ENCODE measurements around the gene CCDC178.

The CCDC178 gene

DNA sequence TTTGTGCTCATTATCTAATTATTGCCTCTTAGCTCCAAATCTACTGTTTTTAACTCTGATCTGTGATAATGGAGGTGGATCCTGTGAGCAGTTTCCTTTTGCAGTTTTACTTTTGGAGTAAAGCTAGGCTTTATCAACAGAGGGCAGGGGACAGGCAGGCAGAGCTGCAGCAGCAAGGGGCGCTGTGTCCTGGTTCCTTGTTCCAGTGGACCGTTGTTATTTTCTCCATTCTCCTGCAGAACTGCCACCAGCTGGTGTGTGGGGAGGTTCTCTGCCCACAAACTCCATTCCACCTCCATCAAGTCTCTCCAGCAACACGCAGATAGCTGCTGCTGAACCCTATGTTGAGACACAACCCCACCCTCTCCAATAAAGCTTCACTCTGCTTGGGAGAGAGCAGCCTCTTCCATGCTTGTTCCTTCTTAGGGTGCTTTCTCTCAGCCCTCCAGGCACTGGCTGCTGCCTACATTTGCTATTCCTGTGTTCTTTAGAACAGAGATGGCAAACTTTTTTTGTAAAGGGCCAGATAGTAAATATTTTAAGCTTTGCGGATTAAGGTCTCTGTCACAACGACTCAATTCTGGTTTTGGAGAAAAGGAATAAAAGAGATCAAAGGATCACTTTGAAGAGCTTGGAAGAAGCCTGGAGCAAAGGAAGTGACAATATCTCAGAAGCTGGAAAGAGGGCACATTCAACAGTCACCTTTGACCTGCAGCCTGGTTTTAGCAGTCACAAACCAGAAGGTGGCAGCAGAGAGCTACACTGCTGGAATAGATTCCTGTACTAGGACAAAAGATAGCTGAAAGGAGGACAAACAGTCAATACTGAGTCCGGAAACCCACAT lies 208.8 kb downstream of the CCDC178 start:
- Histone ChIP-seq H3K9ac (ENCODE audit: insufficient read length, low read depth) (no peak overlapping the region), H3K27me3 (ENCODE audit: insufficient read depth, insufficient read length) (no peaks in the 10 kb centered on the region), H3K9me3 (ENCODE audit: insufficient read depth, low read length) (no peaks in the 10 kb centered on the region), H3K36me3 (ENCODE audit: insufficient read depth, insufficient read length, low read length) (no peaks in the 10 kb centered on the region), H3K4me1 (ENCODE audit: insufficient read depth, insufficient read length) (no peaks in the 10 kb centered on the region), H3K4me3 (ENCODE audit: insufficient read length, low read depth) (no peak overlapping the region)
- peak; percentile 70 for DNase-seq (ENCODE audit: low read depth, low spot score)
- TF ChIP-seq YY1 (IDR thresholded peaks at IDR 0.05; ENCODE audit: insufficient read depth, insufficient read length) = no peak
- no peak for TF ChIP-seq SUZ12 (IDR thresholded peaks at IDR 0.05; ENCODE audit: extremely low read depth, insufficient read depth, insufficient read length)
- TF ChIP-seq ZNF274 (IDR thresholded peaks at IDR 0.05; ENCODE audit: low read depth, low read length) = no peak

DNA sequence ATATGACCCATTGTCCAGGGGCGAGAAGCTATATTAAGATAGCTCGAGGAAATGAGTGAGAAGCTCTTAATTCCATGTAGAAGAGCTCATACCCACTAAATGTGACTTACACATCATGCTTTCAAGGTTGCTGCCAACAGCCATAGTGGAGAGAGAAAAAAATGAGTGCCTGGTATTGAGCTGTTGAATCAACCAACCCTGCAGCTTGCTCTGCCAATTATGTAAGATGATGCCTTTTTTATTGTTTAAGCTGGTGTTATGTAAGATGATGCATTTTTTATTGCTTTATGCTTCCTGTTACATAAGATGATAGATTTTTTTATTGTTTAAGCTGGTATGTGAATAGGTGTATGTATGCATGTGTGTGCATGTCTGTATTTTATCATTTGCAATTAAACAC lies 228.2 kb downstream of the CCDC178 start:
- no peaks in the 10 kb centered on the region for H3K36me3 ChIP-seq (ENCODE audit: insufficient read depth, insufficient read length, low read length)
- DNase-seq (ENCODE audit: low read depth, low spot score) = no peak

DNA sequence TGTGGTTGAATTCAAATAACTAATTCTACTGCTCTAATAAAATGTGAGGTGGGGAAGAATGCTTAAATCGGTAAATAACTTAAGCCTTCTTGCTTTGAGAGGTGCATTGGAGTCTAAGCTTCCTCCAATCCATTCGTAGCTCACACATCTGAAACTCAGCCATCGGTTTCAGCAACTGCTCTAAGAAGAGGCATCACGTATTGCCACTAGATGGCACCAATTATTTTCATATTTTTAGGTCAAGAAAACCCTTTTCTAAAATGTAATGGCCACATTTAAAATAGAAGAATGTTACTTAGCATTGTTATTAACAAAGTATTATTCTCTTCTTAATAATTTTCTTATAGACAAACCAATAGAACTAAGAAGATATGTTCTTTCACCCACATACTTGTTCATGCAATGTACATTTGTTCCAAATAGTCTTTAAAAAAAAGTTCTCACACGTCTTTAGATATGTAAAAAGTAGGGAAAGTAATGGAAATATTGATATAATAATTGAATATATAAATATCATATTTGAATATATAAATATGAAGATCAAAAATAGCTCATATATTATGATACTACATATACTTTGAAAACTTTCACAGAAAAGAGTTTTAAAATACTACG lies 229.8 kb downstream of the CCDC178 start:
- Histone ChIP-seq H3K27me3 (ENCODE audit: insufficient read depth, insufficient read length) (no peaks in the 10 kb centered on the region), H3K4me3 (ENCODE audit: insufficient read length, low read depth) (no peak overlapping the region), H3K4me1 (ENCODE audit: insufficient read depth, insufficient read length) (no peaks in the 10 kb centered on the region), H3K9ac (ENCODE audit: insufficient read length, low read depth) (no peak overlapping the region), H3K36me3 (ENCODE audit: insufficient read depth, insufficient read length, low read length) (no peaks in the 10 kb centered on the region), H3K9me3 (ENCODE audit: insufficient read depth, low read length) (no peaks in the 10 kb centered on the region)
- TF ChIP-seq SUZ12 (IDR thresholded peaks at IDR 0.05; ENCODE audit: extremely low read depth, insufficient read depth, insufficient read length) (no peak), YY1 (IDR thresholded peaks at IDR 0.05; ENCODE audit: insufficient read depth, insufficient read length) (no peak), ZNF274 (IDR thresholded peaks at IDR 0.05; ENCODE audit: low read depth, low read length) (no peak)
- DNase-seq (ENCODE audit: low read depth, low spot score) = peak; percentile 18

More for the DNA sequence above, 228.2 kb downstream of the CCDC178 start:
- no peak for TF ChIP-seq SUZ12 (IDR thresholded peaks at IDR 0.05; ENCODE audit: extremely low read depth, insufficient read depth, insufficient read length)
- TF ChIP-seq YY1 (IDR thresholded peaks at IDR 0.05; ENCODE audit: insufficient read depth, insufficient read length) = no peak
- H3K27me3 ChIP-seq (ENCODE audit: insufficient read depth, insufficient read length) = no peaks in the 10 kb centered on the region
- H3K9ac ChIP-seq (ENCODE audit: insufficient read length, low read depth) = no peak overlapping the region
- H3K9me3 ChIP-seq (ENCODE audit: insufficient read depth, low read length) = no peaks in the 10 kb centered on the region
- H3K4me1 ChIP-seq (ENCODE audit: insufficient read depth, insufficient read length) = no peaks in the 10 kb centered on the region
- H3K4me3 ChIP-seq (ENCODE audit: insufficient read length, low read depth) = no peak overlapping the region

DNA sequence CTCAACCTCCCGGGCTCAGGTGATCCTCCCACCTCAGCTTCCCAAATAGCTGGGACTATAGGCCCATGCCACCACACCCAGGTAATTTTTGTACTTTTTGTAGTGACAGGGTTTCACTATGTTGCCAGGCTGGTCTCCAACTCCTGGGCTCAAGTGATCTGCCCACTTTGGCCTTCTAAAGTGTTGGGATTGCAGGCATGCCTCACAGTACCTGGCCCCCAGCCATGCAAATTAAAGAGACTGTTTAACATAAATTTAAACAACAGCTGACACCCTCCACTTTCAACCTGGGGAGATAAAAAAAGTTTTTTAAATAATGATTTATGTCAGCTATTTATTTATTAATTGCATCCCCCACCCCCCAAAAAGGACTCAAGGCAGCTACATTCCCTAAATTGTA lies 234.7 kb downstream of the CCDC178 start:
- Histone ChIP-seq H3K27me3 (ENCODE audit: insufficient read depth, insufficient read length) (no peaks in the 10 kb centered on the region), H3K36me3 (ENCODE audit: insufficient read depth, insufficient read length, low read length) (no peaks in the 10 kb centered on the region), H3K4me1 (ENCODE audit: insufficient read depth, insufficient read length) (no peaks in the 10 kb centered on the region), H3K9me3 (ENCODE audit: insufficient read depth, low read length) (no peaks in the 10 kb centered on the region), H3K4me3 (ENCODE audit: insufficient read length, low read depth) (no peak overlapping the region), H3K9ac (ENCODE audit: insufficient read length, low read depth) (no peak overlapping the region)
- DNase-seq (ENCODE audit: low read depth, low spot score) = no peak
- no peak for TF ChIP-seq SUZ12 (IDR thresholded peaks at IDR 0.05; ENCODE audit: extremely low read depth, insufficient read depth, insufficient read length)
- TF ChIP-seq ZNF274 (IDR thresholded peaks at IDR 0.05; ENCODE audit: low read depth, low read length) = no peak
- no peak for TF ChIP-seq YY1 (IDR thresholded peaks at IDR 0.05; ENCODE audit: insufficient read depth, insufficient read length)

DNA sequence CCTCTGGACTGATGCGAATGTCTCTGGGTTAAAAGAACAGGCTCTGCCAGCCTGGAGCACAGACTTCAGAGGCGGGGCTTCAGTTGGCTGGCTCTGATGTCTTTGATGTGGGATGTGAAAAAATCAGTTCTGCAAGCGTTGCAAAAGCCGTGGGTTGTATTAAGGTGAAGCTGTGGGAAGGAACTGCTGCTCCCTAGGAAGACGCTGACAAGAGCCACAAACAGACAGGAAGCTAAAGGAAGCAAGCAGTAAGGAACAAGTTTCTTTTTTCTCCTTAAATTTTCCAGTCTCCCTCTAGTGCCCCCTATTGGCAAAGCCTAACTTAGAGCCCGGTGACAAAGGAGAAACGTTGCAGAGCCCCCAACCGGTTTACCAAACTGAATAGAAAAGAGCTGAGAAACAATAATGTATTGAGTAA lies 239.0 kb downstream of the CCDC178 start:
- DNase-seq (ENCODE audit: low read depth, low spot score) = peak; percentile 28
- no peak overlapping the region for H3K4me3 ChIP-seq (ENCODE audit: insufficient read length, low read depth)
- H3K4me1 ChIP-seq (ENCODE audit: insufficient read depth, insufficient read length) = no peaks in the 10 kb centered on the region
- TF ChIP-seq ZNF274 (IDR thresholded peaks at IDR 0.05; ENCODE audit: low read depth, low read length) = no peak
- TF ChIP-seq SUZ12 (IDR thresholded peaks at IDR 0.05; ENCODE audit: extremely low read depth, insufficient read depth, insufficient read length) = no peak
- no peak for TF ChIP-seq YY1 (IDR thresholded peaks at IDR 0.05; ENCODE audit: insufficient read depth, insufficient read length)
- no peaks in the 10 kb centered on the region for H3K36me3 ChIP-seq (ENCODE audit: insufficient read depth, insufficient read length, low read length)
- H3K27me3 ChIP-seq (ENCODE audit: insufficient read depth, insufficient read length) = no peaks in the 10 kb centered on the region
- no peak overlapping the region for H3K9ac ChIP-seq (ENCODE audit: insufficient read length, low read depth)
- H3K9me3 ChIP-seq (ENCODE audit: insufficient read depth, low read length) = no peaks in the 10 kb centered on the region

DNA sequence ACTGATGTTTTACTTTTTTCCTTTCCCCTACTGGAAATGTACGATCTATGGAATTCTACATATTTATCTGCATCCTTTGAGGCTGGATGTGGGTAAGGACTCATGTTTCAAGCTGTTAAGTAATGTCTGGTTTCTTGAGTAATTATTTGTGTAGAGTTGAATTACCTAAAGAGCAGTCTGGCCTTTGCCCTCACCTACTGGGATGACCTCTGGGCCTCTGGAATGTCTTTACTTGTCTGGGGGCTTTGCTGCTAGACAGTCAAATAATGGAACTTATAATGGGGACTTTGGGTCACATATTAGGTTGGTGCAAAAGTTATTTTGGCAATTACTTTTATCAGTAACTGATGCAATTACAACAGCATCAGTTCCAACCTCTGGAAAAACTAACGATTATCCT lies 244.7 kb downstream of the CCDC178 start:
- H3K36me3 ChIP-seq (ENCODE audit: insufficient read depth, insufficient read length, low read length) = no peaks in the 10 kb centered on the region
- H3K4me3 ChIP-seq (ENCODE audit: insufficient read length, low read depth) = no peak overlapping the region
- no peak overlapping the region for H3K9ac ChIP-seq (ENCODE audit: insufficient read length, low read depth)
- no peaks in the 10 kb centered on the region for H3K4me1 ChIP-seq (ENCODE audit: insufficient read depth, insufficient read length)
- DNase-seq (ENCODE audit: low read depth, low spot score) = no peak
- no peaks in the 10 kb centered on the region for H3K27me3 ChIP-seq (ENCODE audit: insufficient read depth, insufficient read length)
- TF ChIP-seq ZNF274 (IDR thresholded peaks at IDR 0.05; ENCODE audit: low read depth, low read length) = no peak
- no peak for TF ChIP-seq SUZ12 (IDR thresholded peaks at IDR 0.05; ENCODE audit: extremely low read depth, insufficient read depth, insufficient read length)
- TF ChIP-seq YY1 (IDR thresholded peaks at IDR 0.05; ENCODE audit: insufficient read depth, insufficient read length) = no peak
- no peaks in the 10 kb centered on the region for H3K9me3 ChIP-seq (ENCODE audit: insufficient read depth, low read length)

DNA sequence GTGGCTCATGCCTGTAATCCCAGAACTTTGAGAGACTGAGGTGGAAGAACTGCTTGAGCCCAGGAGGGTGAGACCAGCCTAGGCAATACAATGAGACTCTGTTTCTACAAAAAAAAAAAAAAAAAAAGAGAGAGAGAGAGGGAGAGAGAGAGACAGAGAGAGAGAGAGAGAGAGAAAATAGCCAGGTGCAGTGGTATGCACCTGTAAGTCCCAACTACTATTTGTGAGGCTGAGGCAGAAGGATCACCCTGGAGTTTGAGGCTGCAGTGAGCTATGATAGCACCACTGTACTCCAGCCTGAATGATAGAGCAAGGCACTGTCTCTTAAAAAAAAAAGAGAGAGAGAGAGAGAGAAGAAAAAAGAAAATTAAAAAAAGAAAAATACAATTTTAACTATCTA lies 245.7 kb downstream of the CCDC178 start:
- no peak for DNase-seq (ENCODE audit: low read depth, low spot score)

More for the DNA sequence above, 245.7 kb downstream of the CCDC178 start:
- no peaks in the 10 kb centered on the region for H3K27me3 ChIP-seq (ENCODE audit: insufficient read depth, insufficient read length)
- no peaks in the 10 kb centered on the region for H3K4me1 ChIP-seq (ENCODE audit: insufficient read depth, insufficient read length)
- no peak overlapping the region for H3K4me3 ChIP-seq (ENCODE audit: insufficient read length, low read depth)
- no peaks in the 10 kb centered on the region for H3K9me3 ChIP-seq (ENCODE audit: insufficient read depth, low read length)
- H3K36me3 ChIP-seq (ENCODE audit: insufficient read depth, insufficient read length, low read length) = no peaks in the 10 kb centered on the region
- TF ChIP-seq SUZ12 (IDR thresholded peaks at IDR 0.05; ENCODE audit: extremely low read depth, insufficient read depth, insufficient read length) (no peak), ZNF274 (IDR thresholded peaks at IDR 0.05; ENCODE audit: low read depth, low read length) (no peak), YY1 (IDR thresholded peaks at IDR 0.05; ENCODE audit: insufficient read depth, insufficient read length) (no peak)
- no peak overlapping the region for H3K9ac ChIP-seq (ENCODE audit: insufficient read length, low read depth)
